ENCODE data around the gene TSPYL2.

- no peak for TF ChIP-seq BHLHE40 (IDR thresholded peaks at IDR 0.05; ENCODE audit: low read depth, low read length)
- no peak for TF ChIP-seq CHD2 (IDR thresholded peaks at IDR 0.05; ENCODE audit: low read length, partially characterized antibody)
- no peak for TF ChIP-seq POLR2A (IDR thresholded peaks at IDR 0.05; ENCODE audit: low read length)
- no peak for TF ChIP-seq RARB (CRISPR knock-in tag; IDR thresholded peaks at IDR 0.05)
- TF ChIP-seq CTCF (IDR thresholded peaks at IDR 0.05) = no peak
- TF ChIP-seq JUNB (IDR thresholded peaks at IDR 0.05) = no peak
- no peak for TF ChIP-seq JUN (IDR thresholded peaks at IDR 0.05)
- no peak for TF ChIP-seq REST (IDR thresholded peaks at IDR 0.05)
- no peak for TF ChIP-seq PBX3 (IDR thresholded peaks at IDR 0.05)
- TF ChIP-seq RNF2 (IDR thresholded peaks at IDR 0.05; ENCODE audit: borderline replicate concordance, low read depth) = no peak
- no peak for TF ChIP-seq CBX2 (IDR thresholded peaks at IDR 0.05; ENCODE audit: borderline replicate concordance, low read depth)
- TF ChIP-seq CBX8 (IDR thresholded peaks at IDR 0.05) = no peak
- no peak for TF ChIP-seq MAX (IDR thresholded peaks at IDR 0.05)
These were observed 33.9 kb downstream of the TSPYL2 start for GRCh38 chrX:53116101-53116500.
